GM06990 (cell line): ENCODE measurements around the gene PVR.
"Not testable (repeated sequence)": the region's sequence is repeated elsewhere in the genome, so short reads cannot be mapped to it uniquely, and the experiment has no call there.

Source experiments
- DNase-seq: peaks from one replicate; pipeline ENCODE4 v3.0.0-alpha.2; 2011; ENCODE audit not compliant: insufficient read length; ENCODE audit errors: extremely low read depth
- H3K27me3 ChIP-seq: replicated peaks from 2 replicates; pipeline ENCODE4 v1.6.0; 2011; ENCODE audit warnings: low read length; ENCODE audit not compliant: control insufficient read depth, insufficient read depth
- H3K36me3 ChIP-seq: 2 replicates; pipeline ENCODE4 v1.5.1; 2011; ENCODE audit warnings: low read length; ENCODE audit not compliant: control insufficient read depth, insufficient read depth
- H3K4me3 ChIP-seq: replicated peaks from 2 replicates; pipeline ENCODE4 v1.5.1; 2011; ENCODE audit warnings: low read depth, mild to moderate bottlenecking, control low read depth, low read length
- TF ChIP-seq, protein P1 (sequence below): IDR thresholded peaks from 2 replicates; pipeline ENCODE4 v1.5.1; 2011; ENCODE audit warnings: low read length, control low read depth, mild to moderate bottlenecking, inconsistent platforms; ENCODE audit not compliant: insufficient read depth, poor library complexity, severe bottlenecking

Gene PVR

DNA sequence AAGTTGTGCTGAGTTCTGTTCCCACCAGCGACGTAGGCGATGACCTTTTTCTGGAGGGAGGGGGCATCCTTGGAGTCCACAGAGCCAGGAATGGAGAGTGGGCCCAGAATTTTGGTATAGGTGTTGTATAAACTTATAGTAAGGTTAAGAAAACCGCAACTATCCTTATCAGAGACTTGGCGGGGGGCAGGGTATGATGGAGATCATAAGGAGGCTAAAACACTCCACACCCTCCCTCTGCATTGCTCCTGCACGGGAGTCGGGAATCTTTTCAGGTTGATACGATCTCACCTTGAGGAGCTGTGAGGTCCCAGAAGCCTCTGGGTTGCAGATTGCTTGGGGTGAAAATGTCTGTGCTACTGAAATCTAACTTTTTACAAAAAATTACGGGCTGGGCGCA lies 21.3 kb downstream of the PVR start:
- no peak for DNase-seq
- H3K4me3 ChIP-seq = no peak overlapping the region
- no peaks in the 10 kb centered on the region; the same call in 1 of the 2 replicates for H3K36me3 ChIP-seq
- TF ChIP-seq, protein P1, sequence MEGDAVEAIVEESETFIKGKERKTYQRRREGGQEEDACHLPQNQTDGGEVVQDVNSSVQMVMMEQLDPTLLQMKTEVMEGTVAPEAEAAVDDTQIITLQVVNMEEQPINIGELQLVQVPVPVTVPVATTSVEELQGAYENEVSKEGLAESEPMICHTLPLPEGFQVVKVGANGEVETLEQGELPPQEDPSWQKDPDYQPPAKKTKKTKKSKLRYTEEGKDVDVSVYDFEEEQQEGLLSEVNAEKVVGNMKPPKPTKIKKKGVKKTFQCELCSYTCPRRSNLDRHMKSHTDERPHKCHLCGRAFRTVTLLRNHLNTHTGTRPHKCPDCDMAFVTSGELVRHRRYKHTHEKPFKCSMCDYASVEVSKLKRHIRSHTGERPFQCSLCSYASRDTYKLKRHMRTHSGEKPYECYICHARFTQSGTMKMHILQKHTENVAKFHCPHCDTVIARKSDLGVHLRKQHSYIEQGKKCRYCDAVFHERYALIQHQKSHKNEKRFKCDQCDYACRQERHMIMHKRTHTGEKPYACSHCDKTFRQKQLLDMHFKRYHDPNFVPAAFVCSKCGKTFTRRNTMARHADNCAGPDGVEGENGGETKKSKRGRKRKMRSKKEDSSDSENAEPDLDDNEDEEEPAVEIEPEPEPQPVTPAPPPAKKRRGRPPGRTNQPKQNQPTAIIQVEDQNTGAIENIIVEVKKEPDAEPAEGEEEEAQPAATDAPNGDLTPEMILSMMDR = no peak
- H3K27me3 ChIP-seq = no peaks in the 10 kb centered on the region

DNA sequence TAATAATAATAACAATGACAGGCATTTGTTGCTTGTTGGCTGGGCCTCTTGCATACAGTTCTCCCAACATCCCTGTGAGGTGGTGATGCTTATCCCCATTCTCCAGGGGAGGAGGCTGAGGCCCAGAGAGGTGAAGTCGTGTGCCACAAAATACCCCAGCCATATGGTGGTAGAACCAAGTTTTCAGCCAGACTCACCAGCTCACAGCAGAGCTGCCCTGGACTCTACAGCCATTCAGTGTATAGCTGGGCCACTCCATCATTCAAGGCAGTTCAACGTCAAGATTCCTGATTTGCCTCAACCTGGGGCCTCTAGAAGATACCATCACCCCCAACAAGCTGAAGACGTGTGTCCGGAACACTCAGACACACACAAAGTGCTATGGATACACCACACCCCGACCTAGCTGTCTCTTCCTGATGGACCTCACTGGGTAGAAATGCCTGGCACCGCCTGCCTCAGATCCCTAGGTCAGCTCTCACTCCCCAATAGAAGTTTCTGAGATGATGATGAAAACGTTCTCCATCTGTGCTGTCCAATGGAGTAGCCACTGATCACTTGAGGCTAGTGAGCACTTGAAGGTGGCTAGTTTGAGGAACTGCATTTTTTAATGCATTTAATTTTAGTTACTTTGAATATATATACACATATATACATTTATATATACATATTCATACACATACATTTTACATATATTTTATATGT lies 23.3 kb downstream of the PVR start:
- Histone ChIP-seq H3K27me3 (no peaks in the 10 kb centered on the region), H3K4me3 (no peak overlapping the region), H3K36me3 (no peaks in the 10 kb centered on the region; the same call in 1 of the 2 replicates)
- DNase-seq = no peak
- TF ChIP-seq, protein P1 = no peak

DNA sequence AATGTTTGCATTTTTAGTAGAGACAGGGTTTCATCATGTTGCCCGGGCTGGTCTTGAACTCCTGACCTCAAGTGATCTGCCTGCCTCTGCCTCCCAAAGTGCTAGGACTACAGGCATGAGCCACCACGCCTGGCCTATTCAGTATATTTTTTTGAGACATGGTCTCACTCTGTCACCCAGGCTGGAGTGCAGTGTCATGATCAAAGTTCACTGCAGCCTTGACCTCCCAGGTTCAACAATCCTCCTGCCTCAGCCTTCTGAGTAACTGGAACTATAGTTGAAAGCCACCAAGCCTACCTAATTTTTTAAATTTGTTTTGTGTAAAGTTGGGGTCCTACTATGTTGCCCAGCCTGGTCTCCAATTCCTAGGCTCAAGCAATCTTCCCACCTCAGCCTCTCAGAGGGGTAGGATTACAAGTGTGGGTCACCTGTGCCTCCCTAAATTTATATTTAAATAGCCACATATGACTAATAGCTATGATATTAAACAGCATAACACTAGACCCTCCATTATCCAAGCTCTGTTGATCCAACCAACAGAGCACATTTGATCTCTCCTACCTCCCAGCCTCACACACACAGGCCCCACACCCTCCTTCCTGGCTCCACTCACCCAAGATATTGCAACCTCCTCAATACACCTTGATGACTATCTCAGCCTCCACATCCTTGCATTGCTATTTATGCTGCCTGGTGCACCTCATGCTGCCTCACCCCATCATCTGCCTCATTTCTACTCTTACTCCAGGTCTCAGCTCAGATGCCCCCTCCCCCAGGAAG lies 25.5 kb downstream of the PVR start:
- TF ChIP-seq, protein P1 = no peak
- DNase-seq = no peak

DNA sequence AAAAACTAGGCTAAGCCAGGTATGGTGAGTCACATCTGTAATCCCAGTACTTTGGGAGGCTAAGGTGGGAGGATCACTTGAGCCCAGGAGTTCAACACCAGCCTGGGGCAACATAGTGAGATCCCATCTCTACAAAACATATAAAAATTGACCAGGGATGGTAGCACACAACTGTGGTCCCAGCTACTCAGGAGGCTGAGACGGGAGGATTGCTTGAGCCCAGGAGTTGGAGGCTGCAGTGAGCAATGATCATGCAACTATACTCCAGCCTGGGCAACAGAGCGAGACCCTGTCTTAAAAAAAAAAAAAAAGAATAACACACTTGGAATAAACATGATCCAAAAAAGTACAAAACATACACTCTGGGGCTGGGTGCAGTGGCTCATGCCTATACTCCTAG lies 26.3 kb downstream of the PVR start:
- not testable (repeated sequence) for DNase-seq, H3K4me3 ChIP-seq, H3K36me3 ChIP-seq, H3K27me3 ChIP-seq

More for the DNA sequence above, 25.5 kb downstream of the PVR start:
- Histone ChIP-seq H3K4me3 (no peak overlapping the region), H3K27me3 (no peaks in the 10 kb centered on the region), H3K36me3 (no peaks in the 10 kb centered on the region)

DNA sequence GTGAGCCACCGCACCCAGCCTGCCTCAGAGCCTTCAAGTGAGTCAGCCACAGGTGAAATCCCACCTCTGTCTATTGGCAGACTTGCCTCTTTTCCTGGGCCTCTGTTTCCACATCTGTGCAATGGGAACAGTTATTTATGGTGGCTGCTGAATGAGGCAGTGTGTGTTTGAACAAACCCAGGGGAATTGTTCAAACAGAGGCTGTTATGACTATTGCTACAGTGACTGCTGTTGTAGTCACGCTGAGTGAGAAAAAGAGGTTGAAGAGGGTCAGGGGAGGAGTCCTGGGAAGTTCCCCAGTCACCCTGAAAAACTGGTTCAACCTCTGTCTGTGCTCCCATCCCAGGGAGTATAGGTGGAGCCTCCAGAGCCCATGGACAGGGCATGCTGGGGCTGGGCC lies 27.7 kb downstream of the PVR start, which contains the start of gene CEACAM19:
Gene CEACAM19 (plus strand): TSS at position 83 of the 400 bp plus-strand sequence. CDS start 450 bp downstream, outside the sequence.
- Histone ChIP-seq H3K27me3 (no peaks in the 10 kb centered on the region), H3K36me3 (no peaks in the 10 kb centered on the region), H3K4me3 (no peak within 1 kb of the TSS)
- TF ChIP-seq, protein P1 = no peak
- DNase-seq = no peak

DNA sequence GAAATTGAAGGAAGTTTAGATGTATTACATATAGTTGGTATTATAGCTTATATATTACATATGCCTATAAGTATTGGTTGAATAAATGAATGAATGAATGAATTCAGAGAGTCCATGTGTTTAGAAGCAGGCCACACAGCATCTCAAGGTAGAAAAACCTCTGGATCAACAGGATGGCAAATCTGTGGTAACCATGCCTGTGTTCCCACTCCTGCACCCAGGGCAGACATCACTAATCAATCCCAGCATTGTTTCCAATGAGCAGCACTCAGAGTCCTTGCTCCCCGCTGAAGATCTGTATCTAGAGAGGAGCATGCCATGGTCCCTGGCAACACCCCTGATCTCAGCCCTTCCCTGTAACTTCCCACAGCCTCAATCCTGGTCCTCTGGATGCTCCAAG lies 28.5 kb downstream of the PVR start:
- Histone ChIP-seq H3K4me3 (no peak overlapping the region), H3K36me3 (no peaks in the 10 kb centered on the region), H3K27me3 (no peaks in the 10 kb centered on the region)
- TF ChIP-seq, protein P1 = no peak
- DNase-seq = no peak
